Measurements from ENCODE around the gene FILIP1L.

Gene FILIP1L

DNA sequence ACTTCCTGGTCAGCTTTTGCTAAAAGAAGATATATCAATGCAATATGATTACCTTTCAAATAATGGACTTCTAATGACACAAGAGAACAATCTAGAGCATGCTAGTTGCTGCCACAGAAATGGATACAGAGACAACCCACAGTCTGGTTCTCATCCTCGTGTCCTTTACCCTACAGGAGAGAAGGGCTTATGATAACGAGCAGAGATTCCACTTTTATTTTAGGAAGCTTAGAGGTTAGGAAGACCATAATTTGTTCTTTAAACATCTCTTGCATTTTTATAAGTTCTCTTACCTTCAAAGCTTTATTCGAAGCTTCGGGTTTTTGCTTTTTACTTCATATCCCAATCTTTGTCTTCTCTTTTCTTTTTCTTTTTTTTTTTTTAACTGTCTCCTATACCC is 39.1 kb downstream of the FILIP1L start:
- no peak overlapping the region for H3K27ac ChIP-seq (ENCODE audit: low read depth, low read length)
- no peaks in the 10 kb centered on the region for H3K27me3 ChIP-seq (ENCODE audit: insufficient read depth, low read length)
- H3K79me2 ChIP-seq (ENCODE audit: control insufficient read depth, insufficient read depth, low read length, unreplicated experiment): no peaks in the 10 kb centered on the region
- no peak overlapping the region for H2AFZ ChIP-seq (ENCODE audit: low read length, unreplicated experiment)
- no peak overlapping the region for H3K4me3 ChIP-seq (ENCODE audit: low read depth, low read length)
- no peaks in the 10 kb centered on the region for H3K36me3 ChIP-seq (ENCODE audit: insufficient read depth, low read length)
- H3K4me1 ChIP-seq (ENCODE audit: control insufficient read depth, insufficient read depth, low read length, unreplicated experiment): no peaks in the 10 kb centered on the region

DNA sequence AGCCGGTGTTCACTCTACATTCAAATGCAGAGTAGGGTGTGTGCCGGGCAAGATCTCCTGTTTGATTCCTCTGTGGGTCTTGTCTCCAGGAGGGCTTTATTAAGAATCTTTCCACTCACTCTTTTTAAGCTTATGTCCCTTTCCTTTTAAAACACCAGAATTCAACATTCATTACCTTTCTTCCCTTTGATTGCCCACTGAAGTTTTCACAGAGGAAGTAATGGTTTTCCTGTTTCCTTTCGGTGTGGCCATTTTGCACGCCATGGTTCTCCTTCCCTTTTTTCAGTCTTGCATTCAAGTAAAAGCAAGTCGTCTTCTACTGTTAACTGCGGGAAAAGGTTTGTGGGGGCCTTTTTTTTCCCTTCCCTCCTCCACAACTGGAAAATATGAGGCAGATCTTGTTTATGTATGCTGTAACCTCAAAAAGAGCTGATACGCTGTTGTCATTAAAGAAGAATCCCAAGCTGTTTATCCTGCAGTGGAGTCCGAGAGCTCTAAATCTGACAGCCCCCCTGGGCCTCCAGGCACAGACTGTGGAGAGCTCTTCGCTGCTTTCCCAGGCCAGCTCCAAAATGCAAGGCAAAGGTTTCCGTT is 40.5 kb downstream of the FILIP1L start:
- Histone ChIP-seq H3K27ac (ENCODE audit: low read depth, low read length) (no peak overlapping the region), H3K27me3 (ENCODE audit: insufficient read depth, low read length) (no peaks in the 10 kb centered on the region), H3K4me3 (ENCODE audit: low read depth, low read length) (no peak overlapping the region), H2AFZ (ENCODE audit: low read length, unreplicated experiment) (no peak overlapping the region), H3K79me2 (ENCODE audit: control insufficient read depth, insufficient read depth, low read length, unreplicated experiment) (no peaks in the 10 kb centered on the region), H3K4me1 (ENCODE audit: control insufficient read depth, insufficient read depth, low read length, unreplicated experiment) (no peaks in the 10 kb centered on the region), H3K36me3 (ENCODE audit: insufficient read depth, low read length) (no peaks in the 10 kb centered on the region)

DNA sequence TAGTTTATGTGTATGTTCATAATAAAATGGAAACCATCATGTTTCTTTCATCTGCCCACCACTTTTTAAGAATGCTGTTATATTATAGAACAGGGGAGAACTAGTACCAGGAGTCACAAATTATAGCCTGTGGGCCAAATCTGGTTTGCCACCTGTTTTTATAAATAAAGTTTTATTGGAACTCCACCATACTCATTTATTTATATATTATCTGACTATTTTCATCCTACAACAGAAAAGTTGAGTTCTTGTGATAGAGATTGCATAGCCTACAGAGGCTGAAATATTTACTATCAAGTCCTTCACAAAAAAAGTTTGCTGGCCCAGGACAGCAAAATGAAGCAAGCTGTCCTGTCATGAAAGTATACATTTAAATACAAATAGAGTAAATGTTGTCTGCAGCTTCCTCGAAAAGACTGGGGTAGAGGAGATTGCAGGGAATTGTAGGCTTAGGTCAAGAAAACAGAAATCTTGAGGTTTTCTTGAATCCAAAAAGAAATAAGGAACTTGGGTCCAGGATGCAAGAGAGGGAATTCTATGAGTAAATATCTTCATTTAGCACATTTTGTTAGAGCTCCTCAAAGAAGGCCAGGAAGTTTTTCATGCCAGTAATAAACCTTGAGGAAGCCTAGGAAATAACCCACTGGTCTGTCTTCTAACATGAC is 41.1 kb downstream of the FILIP1L start:
- Histone ChIP-seq H3K79me2 (ENCODE audit: control insufficient read depth, insufficient read depth, low read length, unreplicated experiment) (no peaks in the 10 kb centered on the region), H2AFZ (ENCODE audit: low read length, unreplicated experiment) (no peak overlapping the region), H3K36me3 (ENCODE audit: insufficient read depth, low read length) (no peaks in the 10 kb centered on the region), H3K4me1 (ENCODE audit: control insufficient read depth, insufficient read depth, low read length, unreplicated experiment) (no peaks in the 10 kb centered on the region), H3K4me3 (ENCODE audit: low read depth, low read length) (no peak overlapping the region), H3K27ac (ENCODE audit: low read depth, low read length) (no peak overlapping the region), H3K27me3 (ENCODE audit: insufficient read depth, low read length) (no peaks in the 10 kb centered on the region)

DNA sequence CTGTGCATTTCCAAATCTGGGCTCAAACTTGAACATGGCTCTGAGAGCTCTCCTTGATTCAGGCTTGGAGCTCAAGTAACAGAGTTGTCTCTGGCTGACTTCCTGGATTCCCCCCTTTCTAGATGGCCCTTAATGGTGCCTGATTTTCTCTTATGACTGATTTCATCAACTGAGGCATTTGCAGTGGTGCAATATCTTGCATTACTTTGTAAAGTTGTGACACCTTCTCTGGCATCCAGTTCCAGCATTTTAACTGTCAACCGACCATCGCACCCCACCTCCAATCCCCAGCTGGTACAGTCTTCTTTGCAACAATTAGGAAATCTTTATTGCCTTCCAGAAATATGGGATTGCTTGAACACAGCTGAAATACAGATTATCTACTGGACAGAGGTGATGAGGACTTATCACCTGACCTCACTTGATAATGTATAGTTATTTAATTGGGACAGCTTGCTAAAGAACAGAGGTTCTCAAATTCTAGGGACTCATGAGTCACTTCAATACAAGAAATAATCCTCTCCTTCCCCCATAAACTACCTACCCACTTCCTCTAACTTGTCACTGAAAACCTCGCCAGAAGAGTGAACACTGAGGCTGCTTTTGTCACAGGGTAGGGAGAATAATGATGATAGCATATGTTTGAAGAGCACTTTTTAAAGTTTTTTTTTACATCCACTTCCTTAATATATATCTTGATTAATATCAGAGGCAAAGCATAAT is 41.8 kb downstream of the FILIP1L start:
- no peaks in the 10 kb centered on the region for H3K36me3 ChIP-seq (ENCODE audit: insufficient read depth, low read length)
- no peak overlapping the region for H3K27ac ChIP-seq (ENCODE audit: low read depth, low read length)
- H3K4me3 ChIP-seq (ENCODE audit: low read depth, low read length): no peak overlapping the region
- no peak overlapping the region for H2AFZ ChIP-seq (ENCODE audit: low read length, unreplicated experiment)
- H3K27me3 ChIP-seq (ENCODE audit: insufficient read depth, low read length): no peaks in the 10 kb centered on the region
- H3K4me1 ChIP-seq (ENCODE audit: control insufficient read depth, insufficient read depth, low read length, unreplicated experiment): no peaks in the 10 kb centered on the region
- H3K79me2 ChIP-seq (ENCODE audit: control insufficient read depth, insufficient read depth, low read length, unreplicated experiment): no peaks in the 10 kb centered on the region

DNA sequence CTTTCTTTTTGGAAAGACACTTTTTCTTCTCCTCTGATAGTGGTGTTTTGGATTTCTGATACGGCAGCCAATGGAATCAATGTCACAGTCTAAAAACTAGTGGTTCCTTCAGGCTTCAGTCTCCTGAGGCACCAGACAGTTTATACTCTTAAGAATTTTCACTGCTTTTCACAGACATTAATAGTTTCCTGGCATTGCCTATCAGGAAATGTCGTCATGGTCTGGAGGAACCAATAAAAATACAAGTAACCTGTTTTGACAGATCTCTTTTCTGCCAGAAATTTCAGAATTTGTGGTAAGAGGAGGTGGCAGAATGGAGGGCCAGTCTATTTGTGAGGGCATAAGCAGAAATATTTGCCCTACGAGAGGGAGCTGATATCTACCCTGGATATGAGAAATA is 44.8 kb downstream of the FILIP1L start:
- no peaks in the 10 kb centered on the region for H3K27me3 ChIP-seq (ENCODE audit: insufficient read depth, low read length)
- peaks cover under 1% of the 10 kb centered on the region for H3K4me1 ChIP-seq (ENCODE audit: control insufficient read depth, insufficient read depth, low read length, unreplicated experiment)
- no peak overlapping the region for H2AFZ ChIP-seq (ENCODE audit: low read length, unreplicated experiment)
- H3K27ac ChIP-seq (ENCODE audit: low read depth, low read length): no peak overlapping the region
- no peaks in the 10 kb centered on the region for H3K79me2 ChIP-seq (ENCODE audit: control insufficient read depth, insufficient read depth, low read length, unreplicated experiment)
- no peak overlapping the region for H3K4me3 ChIP-seq (ENCODE audit: low read depth, low read length)
- no peaks in the 10 kb centered on the region for H3K36me3 ChIP-seq (ENCODE audit: insufficient read depth, low read length)

DNA sequence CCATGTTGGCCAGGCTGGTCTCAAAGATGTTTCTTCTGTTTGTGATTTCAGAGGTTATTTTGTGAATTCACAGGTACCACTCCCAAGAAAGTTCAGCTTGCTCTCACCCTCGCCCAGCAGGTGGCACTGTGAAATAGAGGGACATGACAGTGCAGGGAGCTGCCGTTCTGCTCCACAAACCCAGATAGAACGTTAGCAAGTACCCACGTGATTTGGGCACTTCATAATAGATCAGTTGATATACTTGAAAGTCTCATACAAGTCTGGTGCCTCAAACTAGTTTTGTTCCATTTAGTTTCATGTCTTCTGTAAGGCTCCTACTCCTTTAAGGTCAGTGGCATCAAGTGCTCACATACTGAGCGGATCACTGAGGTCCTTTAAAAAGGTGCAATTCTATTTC is 45.5 kb downstream of the FILIP1L start:
- Histone ChIP-seq H3K4me1 (ENCODE audit: control insufficient read depth, insufficient read depth, low read length, unreplicated experiment) (peaks cover 6% of the 10 kb centered on the region), H3K36me3 (ENCODE audit: insufficient read depth, low read length) (no peaks in the 10 kb centered on the region), H3K27ac (ENCODE audit: low read depth, low read length) (no peak overlapping the region), H3K4me3 (ENCODE audit: low read depth, low read length) (no peak overlapping the region), H2AFZ (ENCODE audit: low read length, unreplicated experiment) (no peak overlapping the region), H3K79me2 (ENCODE audit: control insufficient read depth, insufficient read depth, low read length, unreplicated experiment) (no peaks in the 10 kb centered on the region), H3K27me3 (ENCODE audit: insufficient read depth, low read length) (no peaks in the 10 kb centered on the region)

DNA sequence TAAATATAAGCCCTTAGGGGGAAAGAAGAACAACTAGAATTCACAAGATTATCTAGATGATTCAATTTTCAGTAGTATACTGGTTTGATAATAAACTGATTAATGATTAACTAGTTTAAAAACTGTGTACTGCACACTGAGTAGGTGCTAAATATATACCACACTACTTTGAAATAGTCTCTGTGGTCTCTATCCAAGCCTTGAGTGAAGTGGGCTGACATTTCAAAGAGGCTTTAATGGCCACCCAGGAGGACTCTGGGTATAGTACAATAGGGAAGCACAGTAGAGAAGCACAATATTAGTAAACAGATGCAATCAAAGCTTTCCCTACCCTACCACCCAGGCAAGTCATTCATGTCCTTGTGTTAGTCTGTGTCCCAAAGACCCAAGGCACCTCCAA is 46.7 kb downstream of the FILIP1L start:
- Histone ChIP-seq H3K4me1 (ENCODE audit: control insufficient read depth, insufficient read depth, low read length, unreplicated experiment) (peaks cover 10% of the 10 kb centered on the region), H3K4me3 (ENCODE audit: low read depth, low read length) (no peak overlapping the region)

DNA sequence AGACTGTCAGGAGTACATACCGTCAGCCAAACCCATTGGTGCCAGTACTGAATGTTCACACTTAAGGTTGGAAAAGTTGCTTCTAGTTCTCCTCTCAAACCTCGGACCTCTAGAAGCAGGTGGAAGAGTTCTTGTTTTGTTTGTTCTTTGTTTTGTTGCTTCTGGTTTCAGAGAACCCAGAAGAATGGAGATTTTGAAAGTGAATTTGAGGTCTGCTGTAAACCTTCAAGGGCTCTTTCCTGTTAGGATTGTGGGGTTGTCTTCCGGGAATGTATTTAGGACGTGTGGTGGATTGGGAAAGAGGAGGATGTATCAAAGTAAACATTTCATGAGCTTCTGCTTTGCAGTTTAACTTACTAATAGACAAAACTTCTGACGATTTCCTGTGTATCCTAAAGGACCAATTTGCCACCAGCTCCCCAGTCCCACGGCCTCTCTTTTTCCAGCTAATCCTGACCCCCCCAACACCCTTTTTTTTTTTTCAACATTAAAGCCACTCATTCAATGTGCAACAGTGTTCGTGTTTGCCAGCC is 50.3 kb downstream of the FILIP1L start:
- Histone ChIP-seq H3K27me3 (ENCODE audit: insufficient read depth, low read length) (no peaks in the 10 kb centered on the region), H3K27ac (ENCODE audit: low read depth, low read length) (no peak overlapping the region), H2AFZ (ENCODE audit: low read length, unreplicated experiment) (no peak overlapping the region), H3K79me2 (ENCODE audit: control insufficient read depth, insufficient read depth, low read length, unreplicated experiment) (no peaks in the 10 kb centered on the region), H3K36me3 (ENCODE audit: insufficient read depth, low read length) (no peaks in the 10 kb centered on the region), H3K4me3 (ENCODE audit: low read depth, low read length) (no peak overlapping the region), H3K4me1 (ENCODE audit: control insufficient read depth, insufficient read depth, low read length, unreplicated experiment) (peaks cover 10% of the 10 kb centered on the region)

More for the DNA sequence above, 46.7 kb downstream of the FILIP1L start:
- Histone ChIP-seq H3K79me2 (ENCODE audit: control insufficient read depth, insufficient read depth, low read length, unreplicated experiment) (no peaks in the 10 kb centered on the region), H3K27ac (ENCODE audit: low read depth, low read length) (no peak overlapping the region), H2AFZ (ENCODE audit: low read length, unreplicated experiment) (no peak overlapping the region), H3K36me3 (ENCODE audit: insufficient read depth, low read length) (no peaks in the 10 kb centered on the region), H3K27me3 (ENCODE audit: insufficient read depth, low read length) (no peaks in the 10 kb centered on the region)

DNA sequence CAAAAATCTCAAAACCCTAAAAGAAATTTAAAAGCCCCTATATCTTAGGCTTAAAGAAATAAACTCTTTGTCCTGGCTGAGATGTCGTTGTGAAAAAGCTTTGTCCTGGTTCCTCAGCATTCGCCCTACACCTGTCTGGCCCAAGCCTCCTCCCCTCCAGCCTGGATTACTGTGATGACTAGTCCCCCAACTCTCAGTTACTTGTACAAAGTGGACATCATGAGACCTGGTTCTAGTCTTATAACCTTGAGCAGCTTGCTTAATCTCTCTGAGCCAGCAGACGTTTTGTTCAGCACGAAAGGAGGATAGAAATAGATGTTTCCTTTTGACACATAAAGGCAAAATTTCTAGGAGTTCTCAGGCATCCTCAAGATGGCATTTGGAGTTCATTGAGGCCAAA is 51.6 kb downstream of the FILIP1L start:
- H3K27ac ChIP-seq (ENCODE audit: low read depth, low read length): no peak overlapping the region
- no peak overlapping the region for H2AFZ ChIP-seq (ENCODE audit: low read length, unreplicated experiment)
- H3K79me2 ChIP-seq (ENCODE audit: control insufficient read depth, insufficient read depth, low read length, unreplicated experiment): no peaks in the 10 kb centered on the region
- no peaks in the 10 kb centered on the region for H3K27me3 ChIP-seq (ENCODE audit: insufficient read depth, low read length)
- no peak overlapping the region for H3K4me3 ChIP-seq (ENCODE audit: low read depth, low read length)
- H3K36me3 ChIP-seq (ENCODE audit: insufficient read depth, low read length): no peaks in the 10 kb centered on the region
- H3K4me1 ChIP-seq (ENCODE audit: control insufficient read depth, insufficient read depth, low read length, unreplicated experiment): peaks cover 14% of the 10 kb centered on the region

DNA sequence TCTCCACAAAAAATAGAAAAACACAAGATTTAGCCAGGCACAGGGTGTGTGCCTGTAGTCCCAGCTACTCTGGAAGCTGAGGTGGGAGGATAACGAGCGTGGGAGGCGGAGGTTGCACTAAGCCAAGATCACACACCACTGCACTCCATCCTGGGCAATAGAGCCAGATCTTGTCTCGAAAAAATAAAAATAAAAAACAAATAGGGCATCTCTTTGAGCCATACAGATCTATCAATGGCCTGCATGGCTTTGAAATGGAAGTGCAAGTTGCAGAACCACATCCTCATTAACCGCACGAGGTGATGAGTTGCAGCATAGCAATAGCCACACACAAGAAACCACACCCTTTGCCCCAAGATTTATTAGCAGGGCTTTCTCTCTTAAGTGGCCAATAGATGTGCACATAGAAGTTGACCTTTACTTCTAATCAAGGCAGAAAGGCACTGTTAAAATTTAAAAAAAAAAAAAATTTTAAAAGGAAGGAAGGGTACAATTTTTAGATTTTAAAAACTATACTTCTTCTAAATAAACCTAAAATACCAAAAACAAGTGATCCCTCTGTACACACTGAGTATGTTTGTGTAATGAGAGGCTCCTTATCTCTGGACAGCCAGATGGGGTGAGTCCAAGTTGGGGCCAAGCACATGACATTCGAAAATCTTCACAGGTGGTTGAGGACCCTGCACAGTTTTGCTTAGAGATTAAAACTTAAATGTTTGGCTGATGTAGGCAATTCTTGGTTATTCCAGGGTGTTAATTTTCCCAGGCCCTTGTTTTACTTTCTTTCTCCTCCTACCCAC is 53.4 kb downstream of the FILIP1L start:
- Histone ChIP-seq H3K36me3 (ENCODE audit: insufficient read depth, low read length) (no peaks in the 10 kb centered on the region), H3K79me2 (ENCODE audit: control insufficient read depth, insufficient read depth, low read length, unreplicated experiment) (no peaks in the 10 kb centered on the region), H3K27me3 (ENCODE audit: insufficient read depth, low read length) (no peaks in the 10 kb centered on the region), H2AFZ (ENCODE audit: low read length, unreplicated experiment) (no peak overlapping the region), H3K4me1 (ENCODE audit: control insufficient read depth, insufficient read depth, low read length, unreplicated experiment) (peaks cover 18% of the 10 kb centered on the region), H3K27ac (ENCODE audit: low read depth, low read length) (no peak overlapping the region), H3K4me3 (ENCODE audit: low read depth, low read length) (no peak overlapping the region)
